Trophoblast cell (in vitro differentiated cells and primary cell): ENCODE measurements around the gene LRCH1.

Experiments
- DNase-seq, 2 donors: peaks; one replicate each; pipeline ENCODE4 v3.0.0-alpha.2; 2016
- H2AFZ ChIP-seq: 2 replicates; pipeline ENCODE4 v1.6.1; 2013; ENCODE audit warnings: low read length, moderate library complexity, mild to moderate bottlenecking; ENCODE audit not compliant: insufficient read depth, poor library complexity
- H2AK5ac ChIP-seq: 2 replicates; pipeline ENCODE4 v1.6.1; 2013; ENCODE audit warnings: mild to moderate bottlenecking, low read length
- H2BK120ac ChIP-seq: 2 replicates; pipeline ENCODE4 v1.6.1; 2013; ENCODE audit warnings: low read length, mild to moderate bottlenecking, moderate library complexity; ENCODE audit not compliant: insufficient read depth, poor library complexity
- H2BK12ac ChIP-seq: 2 replicates; pipeline ENCODE4 v1.6.1; 2013; ENCODE audit warnings: mild to moderate bottlenecking, low read length, moderate library complexity
- H2BK5ac ChIP-seq: 2 replicates; pipeline ENCODE4 v1.6.1; 2013; ENCODE audit warnings: low read length, low read depth, moderate library complexity, mild to moderate bottlenecking; ENCODE audit not compliant: poor library complexity
- H3K14ac ChIP-seq: 2 replicates; pipeline ENCODE4 v1.6.1; 2013; ENCODE audit warnings: mild to moderate bottlenecking, low read length
- H3K18ac ChIP-seq: 2 replicates; pipeline ENCODE4 v1.6.1; 2013; ENCODE audit warnings: mild to moderate bottlenecking, low read length
- H3K23ac ChIP-seq: 2 replicates; pipeline ENCODE4 v1.6.1; 2013; ENCODE audit warnings: low read length
- H3K27ac ChIP-seq: 2 replicates; pipeline ENCODE4 v1.5.1; 2013; ENCODE audit warnings: low read depth, mild to moderate bottlenecking, inconsistent platforms, low read length, moderate library complexity
- H3K27me3 ChIP-seq: 2 replicates; pipeline ENCODE4 v1.6.1; 2013; ENCODE audit warnings: inconsistent platforms, mild to moderate bottlenecking, low read length, moderate library complexity; ENCODE audit not compliant: insufficient read depth
- H3K36me3 ChIP-seq, 2 experiments: 1 replicate in 1 of 2; 2 replicates in 1 of 2; pipeline ENCODE4 v1.6.1; 2013; ENCODE audit warnings: low read length in 2 of 2, mild to moderate bottlenecking in 2 of 2, moderate library complexity in 1 of 2; ENCODE audit not compliant: insufficient read depth in 2 of 2, control insufficient read depth in 1 of 2
- H3K4ac ChIP-seq: 2 replicates; pipeline ENCODE4 v1.6.1; 2013; ENCODE audit warnings: low read depth, mild to moderate bottlenecking, low read length, moderate library complexity
- H3K4me1 ChIP-seq, 2 experiments: 1 replicate in 1 of 2; 2 replicates in 1 of 2; pipeline ENCODE4 v1.6.1; 2013; ENCODE audit warnings: low read length in 2 of 2, mild to moderate bottlenecking in 2 of 2, moderate library complexity in 1 of 2; ENCODE audit not compliant: insufficient read depth in 2 of 2, control insufficient read depth in 1 of 2
- H3K4me2 ChIP-seq: 2 replicates; pipeline ENCODE4 v1.6.1; 2013; ENCODE audit warnings: inconsistent platforms, mild to moderate bottlenecking, low read length, moderate library complexity
- H3K4me3 ChIP-seq: 2 replicates; pipeline ENCODE4 v1.5.1; 2013; ENCODE audit warnings: mild to moderate bottlenecking, low read depth, low read length, inconsistent platforms
- H3K79me1 ChIP-seq: one replicate; pipeline ENCODE4 v1.6.1; 2013; ENCODE audit warnings: low read length
- H3K79me2 ChIP-seq: 2 replicates; pipeline ENCODE4 v1.6.1; 2013; ENCODE audit warnings: low read length, mild to moderate bottlenecking; ENCODE audit not compliant: control insufficient read depth, insufficient read depth, poor library complexity
- H3K9ac ChIP-seq: 2 replicates; pipeline ENCODE4 v1.6.1; 2013; ENCODE audit warnings: mild to moderate bottlenecking, low read length
- H3K9me3 ChIP-seq: 2 replicates; pipeline ENCODE4 v1.6.1; 2013; ENCODE audit warnings: low read depth, mild to moderate bottlenecking, control low read depth, inconsistent platforms, low read length; ENCODE audit not compliant: insufficient read depth
- H4K12ac ChIP-seq: 2 replicates; pipeline ENCODE4 v1.6.1; 2013; ENCODE audit warnings: low read depth, mild to moderate bottlenecking, low read length, moderate library complexity
- H4K8ac ChIP-seq: 2 replicates; pipeline ENCODE4 v1.6.1; 2013; ENCODE audit warnings: low read depth, mild to moderate bottlenecking, low read length, moderate library complexity
- H4K91ac ChIP-seq: one replicate; pipeline ENCODE4 v1.6.1; 2013; ENCODE audit warnings: low read depth, mild to moderate bottlenecking, low read length, moderate library complexity
- WGBS: extraction: QIAGEN DNeasy Blood & Tissue Kit; methylation state at CpG from one replicate; pipeline ENCODE4 v1.1.7; 2013; ENCODE audit warnings: missing lambda C conversion rate; ENCODE audit not compliant: insufficient read length, insufficient coverage; ENCODE audit errors: extremely low coverage; 5-methylcytosine and 5-hydroxymethylcytosine counted together

LRCH1 gene

DNA sequence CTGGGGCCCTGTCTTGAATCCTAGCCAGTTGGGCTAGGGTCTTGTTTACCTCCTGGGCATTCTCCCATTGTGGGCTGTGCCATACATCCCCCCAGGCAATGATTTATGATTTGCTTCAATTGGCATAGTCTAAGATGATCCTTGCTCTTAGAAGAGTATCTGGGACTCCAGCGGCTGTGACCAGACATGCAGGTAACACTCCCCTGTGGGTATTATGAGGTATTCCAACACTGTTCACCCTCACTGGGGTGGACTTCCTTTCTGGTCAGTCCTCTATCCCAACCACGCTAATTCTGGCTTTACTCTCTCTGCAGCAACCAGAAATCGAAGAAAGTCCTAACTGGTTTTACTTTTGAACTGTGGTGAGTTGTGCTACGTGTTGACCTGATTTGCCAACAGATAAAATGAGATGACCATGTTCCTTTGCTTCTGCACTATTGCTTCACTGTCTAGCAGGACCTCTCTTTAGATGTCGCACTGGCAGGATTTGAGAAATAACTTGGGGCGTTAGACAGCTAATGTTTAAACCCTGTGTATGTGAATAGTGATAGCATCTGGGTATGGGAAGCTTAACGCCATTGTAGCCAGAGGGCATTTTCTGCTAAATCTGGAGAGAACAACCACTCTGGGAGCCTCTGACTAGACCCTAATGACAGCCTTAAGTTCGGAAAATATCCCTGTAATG, 6.7 kb upstream of the LRCH1 start:
- Histone ChIP-seq H3K4me3 (no peak overlapping the region), H3K4me2 (peak overlapping the region; percentile 28), H3K14ac (no peak overlapping the region), H3K27ac (peak overlapping the region; percentile 51), H3K18ac (no peak overlapping the region), H3K9me3 (no peaks in the 10 kb centered on the region), H4K91ac (peak overlapping the region; percentile 2), H3K36me3 (no peaks in the 10 kb centered on the region), H3K79me1 (peaks cover 5% of the 10 kb centered on the region), H4K12ac (no peak overlapping the region), H3K4ac (no peak overlapping the region), H2BK5ac (no peak overlapping the region), H3K4me1 (peaks cover 8% of the 10 kb centered on the region in 2 experiments), H4K8ac (no peak overlapping the region), H3K27me3 (no peaks in the 10 kb centered on the region), H3K23ac (no peak overlapping the region), H3K9ac (no peak overlapping the region), H2BK12ac (peak overlapping the region; percentile 6), H2BK120ac (no peak overlapping the region), H3K79me2 (no peaks in the 10 kb centered on the region), H2AFZ (no peak overlapping the region), H2AK5ac (no peak overlapping the region)
- no CpG with 5 or more reads among the region's 8 CpGs for WGBS
- peak; percentile 25 to 58 for DNase-seq

DNA sequence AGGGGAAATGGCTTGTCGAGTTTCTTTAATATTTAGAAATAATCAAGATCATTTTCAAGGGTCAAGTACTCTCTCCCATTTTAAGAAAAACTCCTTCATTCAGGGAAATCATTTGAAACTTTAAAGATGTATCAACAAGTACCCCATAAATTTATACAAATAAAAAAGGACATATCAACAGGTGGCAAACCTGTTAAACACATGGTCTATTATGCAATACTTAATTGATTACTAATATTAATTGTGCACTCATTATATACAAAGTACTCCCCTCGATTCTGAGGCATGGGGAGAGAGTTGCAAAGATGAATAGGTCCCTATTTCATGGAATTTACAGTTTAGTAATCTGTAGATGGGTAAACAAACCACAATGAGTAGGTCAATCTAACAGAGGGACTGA, 2.1 kb upstream of the LRCH1 start:
- H2BK120ac ChIP-seq = no peak overlapping the region
- H3K27me3 ChIP-seq = no peaks in the 10 kb centered on the region
- H3K14ac ChIP-seq = no peak overlapping the region
- no peaks in the 10 kb centered on the region for H3K9me3 ChIP-seq
- H3K9ac ChIP-seq = no peak overlapping the region
- H3K79me1 ChIP-seq = peaks cover 27% of the 10 kb centered on the region
- WGBS = no CpG with 5 or more reads among the region's 2 CpGs
- H2AK5ac ChIP-seq = no peak overlapping the region
- H3K79me2 ChIP-seq = peaks cover 16% of the 10 kb centered on the region
- H2BK5ac ChIP-seq = no peak overlapping the region
- no peak overlapping the region for H3K27ac ChIP-seq
- H3K36me3 ChIP-seq = no peaks in the 10 kb centered on the region
- no peak overlapping the region for H3K4ac ChIP-seq
- no peak overlapping the region for H4K8ac ChIP-seq
- no peak overlapping the region for H3K4me2 ChIP-seq
- H3K4me1 ChIP-seq = peaks cover 13 to 17% of the 10 kb centered on the region in 2 experiments
- H2BK12ac ChIP-seq = no peak overlapping the region
- H3K23ac ChIP-seq = no peak overlapping the region
- no peak overlapping the region for H4K91ac ChIP-seq
- no peak overlapping the region for H3K18ac ChIP-seq
- no peak overlapping the region for H4K12ac ChIP-seq
- no peak overlapping the region for H3K4me3 ChIP-seq
- H2AFZ ChIP-seq = no peak overlapping the region
- DNase-seq = no peak

DNA sequence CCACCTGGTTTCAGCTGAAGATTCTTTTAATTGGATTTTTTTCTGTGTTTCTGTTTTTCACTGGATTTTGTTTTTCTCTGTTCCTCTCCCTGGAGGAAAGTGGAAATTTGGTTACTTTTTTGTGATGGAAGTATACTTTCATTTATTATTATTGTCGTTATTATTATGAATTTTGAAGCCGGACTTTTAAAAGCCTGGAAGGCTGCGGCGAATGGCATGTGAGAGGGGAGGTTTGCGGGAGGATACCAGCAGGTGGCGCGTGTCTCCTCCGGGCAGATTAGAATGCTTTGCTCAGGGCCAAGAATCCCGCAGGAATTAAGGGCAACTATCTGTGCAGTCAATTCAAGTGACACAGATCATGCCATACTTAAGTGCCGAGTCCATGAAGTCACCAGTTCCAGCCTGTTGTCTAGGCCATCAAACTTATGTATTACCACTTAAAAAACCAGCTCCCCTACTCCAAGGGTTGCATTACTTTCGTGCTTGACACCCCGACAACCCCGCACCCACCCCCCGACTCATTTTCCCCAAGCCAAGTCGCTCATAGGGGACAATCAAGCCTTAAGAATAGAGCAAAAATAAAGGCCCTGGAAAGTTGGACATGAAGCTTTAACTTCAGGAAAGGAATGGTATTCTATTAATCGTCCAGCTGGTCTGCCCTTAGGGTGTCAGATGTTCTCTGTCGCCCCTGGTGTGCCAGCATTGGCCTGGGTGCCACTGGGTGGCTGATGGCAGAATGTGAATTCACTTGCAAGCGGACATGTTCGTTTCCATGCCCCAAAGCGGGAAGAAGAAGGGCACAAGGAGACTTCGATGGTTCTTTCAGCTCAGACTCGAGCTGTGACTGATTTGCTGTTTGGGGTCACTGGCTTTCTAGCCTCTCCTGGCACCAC, 1.3 kb upstream of the LRCH1 start:
- Histone ChIP-seq H3K18ac (peak overlapping the region; percentile 12), H3K79me2 (peaks cover 17% of the 10 kb centered on the region), H3K9ac (no peak overlapping the region), H3K9me3 (no peaks in the 10 kb centered on the region), H4K12ac (no peak overlapping the region), H3K4me2 (peak overlapping the region; percentile 85), H3K23ac (no peak overlapping the region), H3K4ac (no peak overlapping the region), H2BK12ac (peak overlapping the region; percentile 37), H3K27ac (no peak overlapping the region), H4K91ac (peak overlapping the region; percentile 78), H2AK5ac (peak overlapping the region; percentile 56), H3K36me3 (no peaks in the 10 kb centered on the region), H3K27me3 (no peaks in the 10 kb centered on the region), H2AFZ (no peak overlapping the region), H3K14ac (peak overlapping the region; percentile 21), H3K79me1 (peaks cover 24% of the 10 kb centered on the region), H2BK5ac (no peak overlapping the region), H4K8ac (no peak overlapping the region), H3K4me3 (no peak overlapping the region), H3K4me1 (peaks cover 6 to 12% of the 10 kb centered on the region in 2 experiments), H2BK120ac (no peak overlapping the region)
- peak; percentile 83 to 95 for DNase-seq
- WGBS = no CpG with 5 or more reads among the region's 22 CpGs

DNA sequence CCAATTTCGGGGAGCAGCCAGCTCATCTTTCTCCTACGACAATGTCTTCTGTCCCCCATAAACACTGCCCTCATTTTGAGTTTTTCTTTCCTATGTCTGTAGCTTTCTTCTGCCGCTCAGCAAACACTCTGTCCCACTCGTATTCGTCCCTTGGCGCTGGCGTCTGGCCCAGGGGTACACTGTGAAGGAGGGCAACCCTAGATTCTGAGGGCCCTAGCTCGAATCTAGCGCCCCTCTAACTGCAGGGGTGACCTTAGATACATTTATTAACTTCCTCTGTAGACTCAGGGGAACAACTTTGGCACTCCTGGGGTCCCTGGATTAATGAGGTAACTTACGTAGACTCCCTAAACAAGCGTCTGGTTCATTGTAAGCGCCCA, 677 bp upstream of the LRCH1 start:
- Histone ChIP-seq H4K91ac (peak overlapping the region; percentile 78), H2BK120ac (peak overlapping the region; percentile 6), H2BK12ac (peak overlapping the region; percentile 37), H3K79me2 (peaks cover 18% of the 10 kb centered on the region), H3K27me3 (no peaks in the 10 kb centered on the region), H3K4ac (no peak overlapping the region), H2BK5ac (peak overlapping the region; percentile 73), H4K12ac (peak overlapping the region; percentile 22), H3K18ac (peak overlapping the region; percentile 12), H3K36me3 (no peaks in the 10 kb centered on the region), H3K14ac (peak overlapping the region; percentile 58), H2AFZ (peak overlapping the region; percentile 21), H3K27ac (peak overlapping the region; percentile 74), H3K4me2 (peak overlapping the region; percentile 85), H3K23ac (no peak overlapping the region), H3K9ac (peak overlapping the region; percentile 96), H3K9me3 (no peaks in the 10 kb centered on the region), H3K4me1 (peaks cover 6 to 12% of the 10 kb centered on the region in 2 experiments), H2AK5ac (peak overlapping the region; percentile 56), H3K4me3 (peak overlapping the region; percentile 83), H3K79me1 (peaks cover 24% of the 10 kb centered on the region), H4K8ac (peak overlapping the region; percentile 41)
- WGBS = no CpG with 5 or more reads among the region's 12 CpGs
- DNase-seq = no peak
